Spleen (tissue), 7 donors: Measurements from ENCODE around the gene PTPN3.

Experiments used
- POLR2A ChIP-seq, 3 donors: fragments of 450-650 bp; IDR thresholded peaks; one replicate each; pipeline ENCODE4 v1.5.1; 2017; ENCODE audit warnings: antibody characterized with exemption in 3 of 3, mild to moderate bottlenecking in 1 of 3
- POLR2AphosphoS5 ChIP-seq, 3 donors: sonication (generic); formaldehyde crosslinking; IDR thresholded peaks; one replicate each; pipeline ENCODE4 v1.5.1; 2017; ENCODE audit warnings: antibody characterized with exemption in 3 of 3
- TF ChIP-seq, protein P1 (sequence below), 11 experiments: fragments of 200-600 bp in 7 of 11; fragments of 450-650 bp in 4 of 11; sonication (generic) in 4 of 11; IDR thresholded peaks in 8 of 11; conservative IDR thresholded peaks in 3 of 11; 1 replicate in 7 of 11; 2 replicates in 4 of 11; pipeline versions ENCODE4 v1.4.0 to v1.8.0; 2016 to 2021; ENCODE audit warnings: antibody characterized with exemption in 11 of 11, inconsistent platforms in 4 of 11, mild to moderate bottlenecking in 1 of 11
- donor health status: DM: no; HTN: no; CAD: no; lungs with moderate emphysema.
- donor health status: DM: no; HTN: no; CAD: no.
- donor health status: DM: no; HTN: no; CAD: no.

DNA sequence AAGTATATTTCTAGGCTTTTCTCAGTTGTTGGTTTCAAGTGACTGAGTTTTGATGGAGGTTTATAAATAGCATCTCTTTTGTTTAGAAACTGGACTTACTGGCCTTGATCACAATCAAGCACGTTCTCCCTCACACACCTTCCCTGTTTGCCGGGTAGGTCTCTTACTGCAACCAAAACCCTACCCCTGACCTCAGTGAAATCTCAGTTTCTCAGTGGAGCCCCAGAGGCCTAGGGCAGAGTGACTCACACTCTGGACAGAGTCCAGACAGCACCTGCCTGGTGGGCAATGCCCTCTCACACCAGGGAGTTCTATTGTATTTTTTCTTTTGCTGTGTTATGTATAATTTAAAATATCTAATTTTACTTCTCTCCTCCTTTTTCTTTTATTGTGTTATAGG, 128.8 kb downstream of the PTPN3 start:
- TF ChIP-seq, protein P1, sequence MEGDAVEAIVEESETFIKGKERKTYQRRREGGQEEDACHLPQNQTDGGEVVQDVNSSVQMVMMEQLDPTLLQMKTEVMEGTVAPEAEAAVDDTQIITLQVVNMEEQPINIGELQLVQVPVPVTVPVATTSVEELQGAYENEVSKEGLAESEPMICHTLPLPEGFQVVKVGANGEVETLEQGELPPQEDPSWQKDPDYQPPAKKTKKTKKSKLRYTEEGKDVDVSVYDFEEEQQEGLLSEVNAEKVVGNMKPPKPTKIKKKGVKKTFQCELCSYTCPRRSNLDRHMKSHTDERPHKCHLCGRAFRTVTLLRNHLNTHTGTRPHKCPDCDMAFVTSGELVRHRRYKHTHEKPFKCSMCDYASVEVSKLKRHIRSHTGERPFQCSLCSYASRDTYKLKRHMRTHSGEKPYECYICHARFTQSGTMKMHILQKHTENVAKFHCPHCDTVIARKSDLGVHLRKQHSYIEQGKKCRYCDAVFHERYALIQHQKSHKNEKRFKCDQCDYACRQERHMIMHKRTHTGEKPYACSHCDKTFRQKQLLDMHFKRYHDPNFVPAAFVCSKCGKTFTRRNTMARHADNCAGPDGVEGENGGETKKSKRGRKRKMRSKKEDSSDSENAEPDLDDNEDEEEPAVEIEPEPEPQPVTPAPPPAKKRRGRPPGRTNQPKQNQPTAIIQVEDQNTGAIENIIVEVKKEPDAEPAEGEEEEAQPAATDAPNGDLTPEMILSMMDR (IDR thresholded peaks at IDR 0.05 in 8 of 11, conservative IDR thresholded peaks at IDR 0.05 in 3 of 11): no peak
- TF ChIP-seq POLR2AphosphoS5 (IDR thresholded peaks at IDR 0.05) (no peak), POLR2A (IDR thresholded peaks at IDR 0.05) (no peak)
